ENCODE results near the gene VAC14.

VAC14 gene

DNA sequence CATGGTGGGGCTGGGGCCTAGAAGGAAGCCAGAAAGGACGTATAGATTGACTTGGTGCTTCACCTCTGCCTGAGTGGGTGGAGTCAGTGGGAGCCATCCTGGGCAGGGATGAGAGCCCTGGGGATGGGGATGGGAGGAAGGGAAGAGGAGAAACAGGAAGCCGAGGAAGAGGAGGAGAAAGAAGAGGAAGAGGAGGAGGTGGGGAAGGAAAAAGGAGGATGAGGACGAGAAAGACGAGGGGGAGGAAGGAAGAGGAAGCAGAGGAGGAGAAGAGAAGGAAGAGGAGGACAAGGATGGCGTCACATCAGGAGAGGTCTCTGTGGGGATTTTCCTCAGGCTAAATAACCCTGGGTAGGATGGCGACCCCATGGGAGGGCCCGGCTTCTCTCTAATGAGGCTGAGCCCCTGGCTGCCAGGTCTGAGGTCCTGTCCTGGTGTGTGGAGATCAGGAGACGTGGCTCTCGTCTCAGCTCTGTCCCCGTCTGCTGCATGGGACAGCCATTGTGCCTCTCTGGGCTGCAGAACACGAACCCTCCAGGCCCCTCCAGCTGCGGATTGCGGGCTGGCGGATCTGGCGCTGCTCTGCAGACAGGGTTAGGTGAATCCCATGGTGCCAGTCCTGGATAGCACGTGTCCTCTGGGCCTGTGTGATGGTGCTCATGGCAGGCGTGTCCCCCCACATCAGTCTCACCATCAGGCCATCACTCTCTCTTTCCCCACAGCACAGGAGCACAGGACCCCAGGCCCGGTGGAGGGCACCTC is 79.6 kb downstream of the VAC14 start:
- DNase-seq: no peak

DNA sequence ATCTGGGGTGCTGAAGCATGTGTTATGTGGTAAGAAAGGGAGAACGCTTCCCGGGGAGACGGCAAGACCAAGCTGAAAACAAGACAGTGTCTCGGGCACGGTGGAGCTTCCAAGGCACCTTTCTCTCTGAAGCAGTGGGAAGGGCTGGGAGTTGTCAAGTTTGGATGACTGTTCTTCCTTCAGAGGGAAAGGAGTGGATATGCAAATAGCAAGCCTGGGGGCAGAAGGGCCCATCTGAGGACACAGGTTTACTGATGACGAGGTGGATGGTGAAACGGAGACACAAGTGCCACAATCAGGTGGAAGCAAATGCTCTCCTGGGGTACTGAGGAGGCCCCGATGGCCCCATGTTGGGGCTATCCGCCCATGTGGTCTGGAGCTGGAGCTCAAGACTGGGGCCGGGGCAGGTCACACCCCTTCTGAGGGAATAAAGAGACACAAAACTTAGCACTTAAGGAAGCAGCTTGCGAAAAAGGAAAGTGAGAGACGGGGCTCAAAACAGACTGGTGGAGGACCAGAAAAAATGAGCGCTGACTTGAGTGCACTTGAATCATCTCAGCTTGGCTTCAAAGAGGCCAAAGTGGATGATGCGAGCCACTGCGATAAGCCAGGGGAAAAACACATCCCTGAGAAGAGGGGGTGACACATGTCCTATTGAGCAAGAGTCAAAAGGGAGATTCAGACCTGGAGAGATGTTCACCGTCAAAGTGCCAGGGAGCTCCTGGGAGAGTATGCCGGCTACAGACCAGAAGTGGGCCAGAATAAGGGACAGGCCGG is 80.3 kb downstream of the VAC14 start:
- peak; percentile 28 for DNase-seq

DNA sequence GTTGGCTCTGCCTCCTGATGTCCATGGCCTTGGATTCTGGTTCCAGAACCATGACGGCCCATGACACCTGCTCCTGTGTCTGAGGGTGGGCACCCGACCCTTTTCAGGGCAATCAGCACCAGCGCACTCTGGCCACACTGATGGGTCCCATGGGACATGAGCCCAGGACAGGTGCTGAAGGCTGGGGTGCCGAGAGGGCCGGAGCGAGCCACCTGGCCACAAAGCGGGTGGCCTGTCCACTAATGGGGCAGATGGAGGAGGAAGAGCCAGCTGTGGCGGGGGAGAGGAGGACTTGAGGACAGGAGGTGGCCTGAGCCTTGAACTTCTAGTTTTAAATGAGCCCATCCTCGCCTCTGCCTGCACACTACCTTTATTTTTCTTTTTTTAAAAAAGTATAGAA is 83.9 kb downstream of the VAC14 start:
- DNase-seq: no peak

DNA sequence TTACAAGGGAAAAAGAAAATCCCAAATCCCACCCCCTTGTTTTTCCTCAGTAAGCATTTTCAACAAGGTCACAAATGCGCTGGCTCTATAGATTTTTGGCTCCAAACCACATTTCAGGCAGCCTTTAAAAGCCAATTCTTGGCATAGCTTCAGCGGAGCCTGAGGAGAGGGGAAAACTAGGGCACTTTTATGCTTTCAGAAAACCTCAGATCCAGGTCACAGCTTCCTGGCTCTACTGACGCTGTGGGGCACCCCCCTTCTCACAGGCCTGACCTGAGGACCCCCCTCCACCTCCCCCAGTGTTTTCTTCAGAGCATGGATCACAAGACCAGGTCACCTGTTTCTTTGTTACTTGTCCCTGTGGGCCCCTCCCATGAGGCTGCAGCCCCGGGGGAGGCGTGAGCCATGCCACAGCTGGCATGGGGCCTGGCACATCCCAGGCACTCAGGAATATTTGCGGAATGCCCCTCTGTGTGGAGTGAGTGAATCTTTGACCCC is 85.0 kb downstream of the VAC14 start:
- DNase-seq: no peak

DNA sequence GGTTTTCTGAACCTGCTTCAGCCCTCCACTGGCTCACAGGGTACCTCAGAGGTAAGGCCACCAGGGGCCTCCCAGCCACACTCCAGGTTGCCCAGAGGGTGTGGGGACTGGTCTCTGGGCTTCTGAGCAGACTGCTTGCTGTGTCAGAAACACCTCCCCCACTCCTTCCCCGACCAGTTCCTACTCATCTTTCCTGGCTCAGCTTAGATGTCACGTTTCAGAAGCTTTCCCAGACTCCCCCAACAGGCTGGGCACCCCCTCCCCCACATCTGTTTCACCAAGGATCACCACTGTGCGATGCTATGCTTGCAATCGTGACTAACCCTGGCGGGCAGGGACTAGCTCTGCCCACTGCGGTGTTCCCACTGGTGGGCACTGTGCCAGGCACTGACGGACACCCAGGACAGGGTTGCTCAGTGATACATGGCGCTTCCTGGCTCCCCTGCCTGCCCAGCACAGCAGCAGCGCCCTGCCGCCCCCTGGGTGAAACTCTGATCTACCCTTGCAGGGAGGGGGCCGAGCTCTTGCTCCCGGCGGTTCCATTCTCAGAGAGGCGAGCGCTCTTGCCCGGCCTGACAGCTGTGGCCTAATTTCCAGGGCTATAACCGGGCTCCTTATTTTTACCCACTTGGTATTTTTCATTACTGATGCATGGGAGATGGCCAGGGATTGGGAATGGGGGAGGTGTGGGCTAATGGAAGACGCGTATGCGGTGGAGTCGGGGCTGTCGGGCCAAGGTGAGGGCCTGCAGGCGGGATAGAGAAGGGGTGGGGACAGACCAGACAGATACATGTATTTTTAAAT is 85.7 kb downstream of the VAC14 start:
- no peak for DNase-seq

DNA sequence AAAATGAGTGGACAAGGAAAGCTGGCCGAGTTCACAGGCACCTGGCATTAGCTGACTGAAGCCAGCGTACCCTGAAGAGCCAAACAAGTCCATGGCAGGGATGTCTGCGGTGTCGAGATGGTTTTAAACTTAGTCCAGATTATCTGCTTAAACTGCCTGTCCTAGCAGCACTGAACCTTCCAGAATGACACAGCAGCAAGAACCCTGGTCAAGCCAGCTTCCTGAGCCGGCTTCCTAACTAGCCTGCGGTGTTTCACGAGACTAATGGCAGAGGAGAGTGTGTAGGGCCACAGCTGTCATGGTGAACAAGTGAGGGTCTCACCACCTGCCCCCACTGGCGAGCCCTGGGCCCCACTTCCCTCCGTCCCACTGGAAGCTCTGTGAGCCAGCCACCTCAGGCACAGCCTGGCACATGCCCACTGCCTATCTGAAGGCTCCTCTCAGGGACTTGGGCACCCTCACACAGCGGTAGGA is 86.3 kb downstream of the VAC14 start:
- no peak for DNase-seq

DNA sequence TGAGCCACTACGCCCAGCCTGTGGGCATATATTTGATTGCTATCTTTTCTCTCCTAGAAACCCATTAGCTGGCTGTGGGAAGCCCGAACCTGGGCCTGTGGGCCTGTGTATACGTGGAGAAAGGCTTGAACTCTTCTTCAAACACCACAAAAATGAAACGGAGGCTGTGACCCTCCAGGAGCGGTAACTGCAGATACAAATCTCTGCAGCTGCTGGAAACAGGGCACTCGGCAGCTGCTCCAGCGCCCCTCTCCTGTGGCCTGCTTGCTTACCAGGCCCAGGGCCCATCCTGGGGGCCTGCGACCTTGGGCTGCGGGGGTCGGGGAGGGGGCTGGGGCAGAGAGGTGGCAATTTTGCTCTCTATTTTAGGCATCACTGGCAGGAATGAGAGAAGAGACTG is 87.1 kb downstream of the VAC14 start:
- DNase-seq: no peak

DNA sequence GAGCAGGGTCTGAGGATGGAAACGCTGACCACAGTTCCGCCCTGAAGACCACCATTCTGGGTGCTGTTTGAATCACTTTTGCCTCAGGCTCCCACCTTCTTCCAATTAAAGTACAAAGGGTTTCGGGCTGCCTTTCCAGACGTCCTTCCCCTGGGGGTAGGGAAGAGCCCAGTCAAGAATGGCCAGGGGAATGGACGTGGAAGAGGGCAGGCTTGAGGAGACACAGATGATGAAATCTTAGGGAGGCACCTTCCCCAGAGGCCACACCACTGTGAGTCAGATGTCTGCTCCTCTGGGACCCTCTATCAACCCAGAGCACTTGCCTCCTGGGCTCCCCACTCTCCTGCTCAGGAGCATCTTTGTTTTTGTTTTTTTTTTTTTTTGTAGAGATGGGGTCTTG is 87.6 kb downstream of the VAC14 start:
- no peak for DNase-seq

DNA sequence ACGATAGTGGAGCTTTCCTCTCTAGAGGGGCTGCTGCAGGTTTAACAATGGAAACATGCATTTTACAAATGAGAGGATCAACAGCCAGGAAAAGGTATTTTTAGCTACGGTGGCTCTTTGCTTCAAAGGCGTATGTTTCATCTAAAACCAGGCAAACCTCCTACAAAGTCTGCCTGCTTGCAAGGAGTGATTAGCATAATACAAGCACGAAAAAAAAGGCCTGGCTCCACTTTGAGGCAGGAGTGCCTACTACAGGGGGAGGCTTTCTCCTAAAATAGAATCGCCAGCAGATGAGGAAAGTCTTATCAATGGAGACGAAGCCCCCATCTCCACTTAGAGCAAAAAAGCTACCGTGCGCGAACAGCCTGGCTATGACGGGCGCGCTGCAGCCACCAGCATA is 88.0 kb downstream of the VAC14 start:
- no peak for DNase-seq

DNA sequence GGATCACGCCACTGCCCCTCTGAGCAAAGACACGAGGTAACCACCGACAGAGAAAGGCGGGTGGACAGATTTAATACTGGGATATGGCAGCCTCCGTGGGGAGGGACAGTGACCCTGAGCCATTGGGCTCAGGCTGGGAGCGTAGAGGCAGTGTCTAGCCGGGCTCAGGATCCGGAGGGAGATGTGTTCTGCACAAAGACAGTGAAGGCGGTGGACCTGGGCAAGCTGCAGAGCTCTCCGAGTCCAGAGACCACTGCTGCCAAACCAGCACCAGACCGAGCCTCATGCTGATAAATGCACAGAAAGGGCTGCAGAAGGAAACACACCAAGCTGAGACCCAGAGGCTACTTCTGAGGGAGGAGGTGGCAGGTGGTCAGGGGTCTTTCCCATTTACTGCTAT is 88.6 kb downstream of the VAC14 start:
- DNase-seq: no peak

DNA sequence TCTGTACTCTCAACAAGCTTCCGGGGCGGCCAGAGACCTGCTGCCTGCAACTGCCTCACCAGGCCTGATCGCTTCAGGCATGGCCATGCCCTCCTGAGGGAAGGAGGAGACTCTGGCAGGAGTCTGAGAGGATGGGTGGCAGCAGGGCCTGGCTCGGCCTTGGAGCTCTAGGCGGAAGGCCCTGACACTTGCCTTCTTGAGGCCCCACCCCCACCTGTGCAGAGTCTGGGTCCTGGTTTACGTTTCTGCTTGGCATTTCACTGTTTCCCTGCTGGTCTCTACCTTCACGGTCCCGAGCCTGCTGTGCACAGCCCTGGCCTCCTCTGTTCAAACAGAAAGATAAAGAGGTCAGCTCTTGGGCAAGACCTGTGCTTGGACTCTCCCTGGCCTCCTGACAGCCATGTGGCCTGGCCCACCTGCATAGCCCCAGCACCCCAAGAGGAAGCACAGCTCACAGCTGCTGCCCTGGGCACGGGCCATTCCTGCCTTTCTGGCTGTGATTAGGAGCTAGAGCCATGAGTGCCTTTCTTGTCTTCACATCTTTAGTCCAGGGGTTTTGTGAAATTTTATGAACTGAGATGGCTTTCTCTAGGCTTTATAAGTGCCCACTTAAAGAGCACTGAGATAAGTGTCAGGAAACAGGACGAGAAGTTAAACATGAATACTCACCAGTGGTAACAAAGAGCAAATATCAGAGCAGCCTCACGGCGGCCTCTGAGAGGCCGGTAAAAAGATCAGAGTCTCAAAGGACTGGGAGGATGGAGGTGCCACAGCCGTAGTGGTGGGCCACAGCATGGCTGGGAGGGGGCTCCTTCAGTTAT is 89.5 kb downstream of the VAC14 start:
- DNase-seq: no peak

DNA sequence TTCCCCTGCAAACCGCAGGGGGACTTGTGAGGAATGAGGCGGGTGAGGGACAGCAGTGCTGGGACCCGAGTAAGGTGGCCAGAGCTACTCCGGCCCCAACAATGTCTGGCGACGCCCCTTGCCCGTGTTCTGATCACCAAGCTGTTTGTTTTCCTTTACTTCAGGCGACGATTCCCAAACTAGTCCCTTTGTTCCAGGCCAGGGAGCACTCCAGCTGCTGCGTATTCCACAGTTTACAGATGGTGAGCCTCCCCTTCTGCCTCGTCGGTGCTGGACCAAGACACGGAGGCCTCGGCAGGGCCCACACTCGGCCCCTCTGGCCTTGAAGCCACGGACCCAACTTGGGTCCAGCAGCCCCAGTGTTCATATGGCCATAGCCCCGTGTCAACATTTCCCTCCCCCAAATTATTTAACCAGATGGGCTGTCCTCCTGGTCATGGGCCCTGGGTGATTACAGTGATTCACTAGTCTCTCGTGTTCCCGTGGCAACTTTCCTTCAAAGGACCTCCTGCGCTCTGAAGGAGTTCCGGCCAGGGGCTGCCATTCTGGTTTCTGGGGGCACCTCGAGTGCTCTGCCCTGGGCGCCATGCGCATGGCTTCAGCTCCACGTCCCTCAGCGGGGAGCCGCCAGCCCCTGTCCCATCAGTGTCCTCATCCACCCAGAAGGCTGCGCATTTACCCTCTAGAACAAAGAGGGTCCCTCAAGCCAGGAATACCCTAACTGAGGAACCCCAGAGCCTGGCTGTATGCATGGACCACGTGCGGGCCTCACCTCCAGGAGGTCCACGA is 90.3 kb downstream of the VAC14 start:
- no peak for DNase-seq

DNA sequence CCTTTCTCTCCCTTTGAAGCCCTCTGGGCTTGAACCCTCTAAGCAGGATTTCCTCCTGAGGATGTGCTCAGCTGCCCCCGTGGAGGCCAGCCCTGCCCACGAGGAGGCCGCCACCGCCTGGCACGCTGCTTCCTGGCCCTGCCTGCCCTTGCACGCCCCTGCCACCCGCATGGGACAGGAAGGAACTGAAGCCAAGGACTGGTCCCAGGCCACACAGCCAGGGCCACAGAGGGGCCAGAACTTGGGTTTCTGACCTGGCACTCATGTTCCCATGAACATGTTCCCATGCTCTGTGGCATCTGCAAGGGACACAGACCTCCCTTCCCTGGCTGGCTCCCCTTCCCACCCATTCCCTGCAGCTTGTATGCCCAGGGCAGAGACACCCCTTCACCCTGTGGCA is 91.0 kb downstream of the VAC14 start:
- DNase-seq: no peak

DNA sequence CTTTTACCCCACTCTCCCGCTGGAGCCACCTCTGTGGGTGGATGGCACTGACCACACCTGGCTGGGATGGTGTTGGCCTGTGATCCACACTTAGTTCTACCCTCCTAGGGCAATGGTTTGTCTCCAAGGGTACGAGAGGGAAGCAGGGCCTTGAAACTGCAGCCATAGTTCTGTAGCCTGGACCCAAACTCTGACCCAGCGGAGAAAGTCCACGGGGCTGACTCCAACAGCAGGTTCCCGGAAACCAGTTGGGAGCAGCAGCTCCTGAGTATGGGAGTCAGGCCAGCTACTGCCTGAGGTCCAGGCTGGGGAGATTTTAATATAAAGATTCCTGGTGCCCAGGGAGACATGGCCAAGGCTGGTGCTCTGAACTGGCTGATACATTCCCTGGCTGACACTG is 91.5 kb downstream of the VAC14 start:
- no peak for DNase-seq

DNA sequence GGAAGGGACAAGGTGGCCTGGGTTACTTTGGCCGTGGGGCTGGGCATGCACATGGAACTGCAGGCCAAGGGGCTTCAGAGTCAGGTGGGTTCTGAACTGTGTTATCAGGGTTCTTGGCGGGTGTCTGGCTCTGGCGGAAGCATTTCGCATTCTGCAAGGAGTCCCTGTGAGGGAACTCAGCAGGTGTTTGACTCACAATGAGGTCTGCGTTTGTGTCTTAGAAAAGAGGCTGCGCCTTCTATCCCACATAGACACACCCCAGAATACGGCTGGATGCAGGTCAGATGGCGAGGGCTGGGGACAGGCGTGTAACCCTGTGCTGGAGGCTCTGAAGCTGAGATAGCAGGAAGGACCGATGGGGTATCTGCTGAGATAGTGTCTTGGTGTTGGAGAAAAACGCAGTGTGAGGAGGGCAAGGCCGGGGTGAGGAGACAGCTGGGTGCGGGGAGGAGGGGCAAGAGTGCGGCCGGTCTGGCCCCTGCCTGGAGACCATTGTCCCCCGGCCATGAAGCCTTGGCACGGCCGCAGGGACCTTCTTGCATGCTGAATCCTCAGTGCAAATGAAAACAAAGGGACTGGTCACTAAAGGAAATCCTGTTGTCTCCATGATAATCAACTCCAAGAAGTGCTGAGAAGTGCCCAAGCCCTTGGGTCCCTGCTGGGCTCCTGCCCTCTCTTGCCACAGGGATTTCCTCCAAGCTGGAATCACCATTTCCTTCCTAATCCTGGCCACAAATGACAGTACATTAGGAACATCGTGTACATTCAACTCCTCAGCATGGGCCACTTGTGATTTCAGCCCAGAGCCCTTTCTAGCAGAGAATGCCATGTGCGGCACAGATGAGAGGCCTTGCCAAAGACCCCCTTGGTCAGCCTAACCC is 92.4 kb downstream of the VAC14 start:
- DNase-seq: no peak

DNA sequence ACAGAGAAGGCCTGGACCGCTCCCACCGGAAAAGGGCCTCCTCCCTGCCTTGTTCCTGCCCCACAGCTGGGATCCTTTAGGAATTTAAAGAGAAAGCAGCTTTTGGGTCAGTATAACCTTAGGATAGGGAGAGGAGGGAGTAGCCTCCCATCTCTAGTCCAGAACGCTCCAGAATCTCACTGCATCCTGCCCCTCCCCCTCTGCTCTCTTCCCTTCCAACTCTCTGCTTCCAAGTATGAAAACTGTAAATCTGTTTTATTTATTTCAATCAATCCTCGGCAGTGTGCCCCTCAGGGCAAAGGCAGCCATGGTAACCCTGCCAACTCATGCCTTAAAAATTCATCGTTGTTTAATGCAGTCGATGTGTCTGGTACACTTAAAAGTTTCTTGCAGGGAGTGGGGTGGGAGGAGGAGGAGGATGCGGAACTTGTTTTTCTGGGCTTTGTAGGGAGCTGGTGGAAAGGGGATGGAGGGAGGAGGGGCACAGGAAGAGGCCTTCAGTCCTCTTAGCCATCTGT is 94.0 kb downstream of the VAC14 start:
- DNase-seq: no peak

DNA sequence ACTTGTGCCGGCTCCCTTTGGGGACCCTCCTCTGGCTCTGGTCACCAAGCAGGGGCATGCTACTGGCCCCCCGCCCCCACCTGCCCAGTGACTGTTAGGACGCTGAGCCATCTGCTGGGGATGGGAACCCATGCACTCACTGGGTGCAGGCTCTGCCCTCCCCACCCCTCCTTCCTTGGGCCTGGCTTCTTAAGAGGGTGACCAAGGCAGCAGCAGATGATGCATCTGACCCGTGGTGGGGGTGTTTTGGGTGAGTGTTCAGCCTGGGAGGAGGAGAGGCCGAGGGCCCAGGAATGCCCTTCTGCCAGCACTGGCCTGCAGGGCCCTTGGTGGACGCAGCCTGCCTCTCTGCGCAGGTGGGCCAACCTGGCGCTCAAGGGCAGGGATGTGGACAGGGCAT is 95.9 kb downstream of the VAC14 start:
- DNase-seq: no peak

DNA sequence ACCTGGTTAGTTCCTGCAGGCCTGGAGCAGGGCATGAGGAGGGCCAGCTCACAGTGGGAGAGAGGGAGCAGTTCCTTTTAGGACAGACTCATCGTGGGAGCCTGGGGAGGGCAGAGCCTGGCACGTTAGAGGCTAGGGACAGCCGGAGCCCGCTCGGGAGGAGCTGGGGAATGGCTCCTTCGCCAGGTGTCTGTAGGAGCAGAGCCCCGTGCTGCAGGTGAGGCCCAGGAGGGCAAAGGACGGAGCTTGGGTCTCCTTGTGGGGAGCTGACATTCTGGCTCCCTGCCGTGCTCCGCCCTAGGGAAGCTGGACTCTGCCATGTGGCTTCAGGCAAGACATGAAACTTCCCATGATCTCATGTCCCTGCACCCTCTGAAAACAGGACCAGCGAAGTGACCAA is 96.4 kb downstream of the VAC14 start:
- DNase-seq: no peak

DNA sequence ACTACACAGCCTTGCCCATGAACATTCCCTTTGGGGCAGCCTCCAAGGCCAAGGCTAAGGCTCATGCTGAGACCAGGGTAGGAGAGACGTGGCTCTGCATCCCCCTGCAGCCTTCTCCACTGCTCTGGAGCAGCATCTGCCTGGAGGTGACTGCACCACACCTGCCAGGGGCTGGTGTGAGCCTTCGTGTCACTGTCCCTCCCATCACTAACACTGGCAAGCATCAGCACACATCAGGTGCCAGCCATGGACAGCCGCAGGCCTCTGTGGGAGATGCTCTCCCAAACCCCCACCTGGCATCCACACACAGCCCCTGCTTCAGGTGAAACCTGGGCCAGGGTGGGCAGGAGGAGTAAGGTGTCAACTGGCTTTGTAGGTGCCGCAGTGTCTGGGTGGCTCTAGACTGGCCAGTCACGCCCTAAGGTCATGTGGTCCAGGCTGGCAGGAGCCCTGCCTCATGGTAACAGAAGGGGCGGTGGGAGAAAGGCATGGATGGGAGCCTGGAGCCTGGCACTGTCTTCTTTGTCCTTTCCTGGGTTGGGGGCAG is 97.0 kb downstream of the VAC14 start:
- no peak for DNase-seq

Measured in inflammatory macrophage treated with lipopolysaccharide for 4 hours (primary cell).